ENCODE results near the gene UNK.
A peak's percentile ranks its signal among the peaks of the same experiment; 100 is the strongest.

The UNK gene

DNA sequence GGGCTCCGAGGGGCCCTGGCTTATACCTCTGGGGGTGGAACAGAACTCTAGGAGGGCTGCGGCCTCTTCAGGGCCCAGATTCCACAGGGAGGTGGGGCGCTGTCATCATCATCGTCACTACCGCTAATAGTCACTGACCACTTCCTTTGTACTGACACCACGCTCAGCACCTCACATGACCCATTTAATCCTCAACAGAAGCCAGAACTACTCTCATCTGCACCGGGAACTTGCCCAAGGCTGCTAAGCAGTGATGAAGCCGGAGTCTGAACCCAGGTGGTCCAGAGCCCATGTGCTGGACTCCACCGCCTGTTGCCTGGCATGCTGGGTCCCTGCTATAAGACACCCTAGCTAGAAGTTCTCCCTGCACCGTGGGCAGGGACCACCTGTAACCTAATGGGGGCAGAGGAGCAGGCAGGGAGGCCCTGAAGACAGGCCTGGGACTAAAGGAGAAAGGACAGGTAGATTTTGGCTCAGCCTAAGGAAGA, 47.6 kb downstream of the UNK start:
- DNase-seq (ENCODE audit: low read depth in 3 of 3, low spot score in 1 of 3): no peak

DNA sequence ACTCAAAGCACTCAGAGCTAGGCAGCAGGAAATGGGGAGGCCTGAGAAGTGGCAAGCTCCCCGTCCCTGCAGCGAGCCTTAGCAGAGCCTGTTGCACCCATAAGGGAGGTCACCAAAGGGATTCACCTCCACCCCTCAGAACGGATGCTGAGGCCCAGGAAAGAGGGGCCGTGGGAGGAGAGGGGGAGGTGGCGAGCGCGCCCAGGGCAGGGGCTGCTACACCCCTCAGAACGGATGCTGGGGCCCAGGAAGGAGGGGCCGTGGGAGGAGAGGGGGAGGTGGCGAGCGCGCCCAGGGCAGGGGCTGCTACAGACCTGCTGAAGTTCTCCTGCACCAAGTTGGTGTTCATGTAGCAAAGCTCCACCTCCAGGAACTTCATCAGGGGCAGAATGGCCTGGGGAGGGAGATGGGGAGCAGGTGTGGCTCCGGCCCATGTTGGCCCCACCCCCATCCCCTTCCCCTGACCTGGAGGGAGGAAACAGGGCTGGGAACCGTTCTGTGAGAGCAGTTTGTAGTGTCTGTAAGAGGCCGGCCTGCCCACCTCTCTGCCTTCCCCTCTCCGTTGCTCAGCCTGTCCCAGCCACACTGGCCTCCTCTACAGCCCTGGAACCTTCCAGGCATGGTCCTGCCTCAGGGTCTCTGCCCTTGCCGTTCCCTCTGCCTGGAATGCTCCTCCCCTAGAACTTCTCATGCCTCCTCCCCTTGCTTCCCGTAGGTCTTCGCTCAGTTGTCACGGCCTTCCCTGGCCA, 48.2 kb downstream of the UNK start:
- no peak for DNase-seq (ENCODE audit: low read depth in 3 of 3, low spot score in 1 of 3)

DNA sequence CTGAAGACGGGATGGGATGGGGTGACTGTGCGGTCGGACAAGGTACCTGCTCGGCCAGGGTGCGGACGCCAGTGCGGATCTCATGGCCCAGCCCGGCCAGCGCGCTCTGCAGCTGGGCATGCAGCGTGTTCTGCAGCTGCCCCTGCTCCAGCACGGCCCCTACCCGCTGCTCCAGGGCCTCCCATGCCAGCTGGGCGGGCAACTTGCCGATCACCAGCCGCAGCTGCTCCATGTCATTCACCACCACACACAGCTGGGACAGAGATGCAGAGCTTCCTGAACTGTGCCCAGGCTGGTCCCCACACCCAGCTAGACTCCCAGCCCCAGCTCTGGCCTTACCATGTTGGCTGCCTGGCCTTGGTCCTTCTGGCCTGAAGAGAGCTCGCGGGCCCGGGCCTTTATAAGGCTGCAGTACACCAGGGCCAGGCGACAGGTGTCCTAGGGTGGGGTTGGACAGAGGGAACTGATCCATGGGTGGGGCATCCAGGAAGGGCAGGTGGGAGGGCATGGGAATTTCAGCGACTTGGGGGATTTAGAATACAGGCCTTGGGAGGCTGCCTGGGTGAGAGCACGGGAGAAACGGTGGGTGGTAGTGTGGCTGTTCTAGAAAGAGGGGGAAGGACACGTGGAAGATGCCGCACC, 49.8 kb downstream of the UNK start:
- no peak for DNase-seq (ENCODE audit: low read depth in 3 of 3, low spot score in 1 of 3)

DNA sequence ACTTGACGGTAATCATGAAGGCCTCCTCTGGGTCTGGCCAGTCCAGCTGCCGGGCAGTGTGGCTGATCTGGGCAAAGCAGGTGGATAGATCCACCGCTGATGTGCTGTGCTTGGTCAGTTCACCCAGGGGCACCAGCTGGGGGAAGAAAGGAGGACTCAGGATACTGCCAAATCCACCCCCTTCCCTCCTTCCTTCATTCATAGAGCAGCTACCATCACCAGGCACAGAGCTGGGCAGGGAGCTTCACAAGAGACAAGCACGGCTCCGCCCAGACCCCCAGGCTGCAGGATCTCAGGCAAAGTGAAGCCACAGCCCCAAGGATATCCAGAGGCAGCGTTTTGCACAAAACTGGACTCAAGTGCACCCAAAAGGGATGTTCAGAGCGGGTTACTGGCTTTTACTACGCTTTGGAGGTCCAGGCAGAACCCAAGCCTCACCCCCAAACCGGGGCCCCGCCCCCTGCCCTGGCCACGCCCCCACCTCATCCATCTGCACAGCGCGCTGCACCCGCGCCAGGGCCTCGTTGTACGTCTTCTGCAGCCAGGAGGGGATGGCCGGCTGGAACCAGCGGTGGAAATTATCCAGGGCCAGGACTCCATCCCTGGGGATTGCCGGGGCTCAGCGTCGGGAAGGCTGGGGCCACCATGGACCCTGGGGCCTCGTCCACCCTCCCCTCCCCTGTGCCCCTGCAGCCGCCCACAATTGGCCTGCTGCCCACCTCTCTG, 50.5 kb downstream of the UNK start:
- no peak for DNase-seq (ENCODE audit: low read depth in 3 of 3, low spot score in 1 of 3)

DNA sequence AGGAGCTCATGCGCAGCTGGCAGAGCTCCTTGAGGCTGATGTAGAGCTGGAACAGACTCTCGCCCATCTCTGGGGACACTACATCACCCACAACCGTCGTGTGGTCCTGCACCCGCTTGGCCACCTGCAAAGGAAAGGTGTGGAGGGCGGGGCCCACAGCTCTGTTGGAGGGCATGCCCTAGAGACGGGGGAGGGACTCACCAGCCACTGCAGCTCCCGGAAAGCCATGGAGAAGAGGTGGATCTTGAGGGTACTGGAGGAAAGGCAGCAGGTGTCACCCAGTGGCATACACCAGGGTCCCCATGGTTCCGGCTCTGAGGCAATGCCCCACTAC, 51.0 kb downstream of the UNK start:
- no peak for DNase-seq (ENCODE audit: low read depth in 3 of 3, low spot score in 1 of 3)

DNA sequence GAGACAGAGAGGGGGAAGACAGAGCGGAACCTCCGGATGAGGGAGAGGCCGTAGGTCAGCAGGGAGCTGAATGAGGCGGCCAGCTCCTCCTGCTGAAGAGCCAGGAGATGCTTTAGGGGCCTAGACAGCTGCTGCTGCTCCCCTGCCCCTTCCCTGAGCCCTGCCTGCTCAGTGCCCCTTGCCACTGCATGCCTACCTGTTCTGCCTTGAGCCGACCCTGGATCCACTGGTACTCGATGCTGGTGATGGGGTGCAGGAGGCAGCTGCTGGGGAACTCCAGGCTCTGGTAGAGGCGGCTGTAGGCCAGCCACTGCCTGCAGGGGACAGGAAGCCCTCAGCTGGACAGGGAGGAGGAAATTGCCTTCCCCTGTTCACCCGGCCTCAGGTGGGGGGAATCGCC, 52.0 kb downstream of the UNK start:
- no peak for DNase-seq (ENCODE audit: low read depth in 3 of 3, low spot score in 1 of 3)

DNA sequence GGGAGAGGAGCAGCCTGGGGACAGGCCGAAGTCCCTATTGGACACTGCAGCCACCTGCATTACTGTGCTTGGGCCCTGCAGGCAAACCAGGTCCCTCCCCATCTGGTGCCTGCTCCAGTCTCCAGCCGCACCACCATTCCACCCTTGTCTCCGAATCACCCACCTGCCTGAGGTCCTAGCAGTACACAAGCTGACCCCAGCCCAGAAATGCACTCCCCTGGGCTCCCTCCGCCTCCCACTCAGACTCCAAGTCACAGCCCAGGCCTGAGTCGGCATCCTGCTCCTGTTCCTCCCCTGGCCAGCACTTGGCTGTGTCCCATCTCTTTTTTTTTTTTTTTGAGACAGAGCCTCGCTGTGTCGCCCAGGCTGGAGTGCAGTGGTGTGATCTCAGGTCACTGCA, 53.3 kb downstream of the UNK start:
- DNase-seq (ENCODE audit: low read depth in 3 of 3, low spot score in 1 of 3): no peak

DNA sequence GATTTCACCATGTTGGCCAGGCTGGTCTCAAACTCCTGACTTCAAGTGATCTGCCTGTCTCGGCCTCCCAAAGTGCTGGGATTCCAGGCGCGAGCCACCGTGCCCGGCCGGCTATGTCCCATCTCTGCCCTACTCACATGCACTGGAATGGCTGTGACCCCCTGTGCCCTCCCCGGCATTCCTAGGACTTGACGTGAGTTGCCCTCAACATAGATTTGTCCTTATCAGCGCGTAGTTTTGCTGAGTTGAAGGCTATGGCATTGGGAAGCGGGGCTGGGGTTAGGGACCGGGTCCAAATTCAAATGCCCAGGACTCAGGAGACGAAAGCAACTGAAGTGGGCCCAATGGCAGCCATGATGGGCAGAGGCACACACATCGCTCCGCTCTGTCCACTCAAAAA, 53.8 kb downstream of the UNK start:
- no peak for DNase-seq (ENCODE audit: low read depth in 3 of 3, low spot score in 1 of 3)

DNA sequence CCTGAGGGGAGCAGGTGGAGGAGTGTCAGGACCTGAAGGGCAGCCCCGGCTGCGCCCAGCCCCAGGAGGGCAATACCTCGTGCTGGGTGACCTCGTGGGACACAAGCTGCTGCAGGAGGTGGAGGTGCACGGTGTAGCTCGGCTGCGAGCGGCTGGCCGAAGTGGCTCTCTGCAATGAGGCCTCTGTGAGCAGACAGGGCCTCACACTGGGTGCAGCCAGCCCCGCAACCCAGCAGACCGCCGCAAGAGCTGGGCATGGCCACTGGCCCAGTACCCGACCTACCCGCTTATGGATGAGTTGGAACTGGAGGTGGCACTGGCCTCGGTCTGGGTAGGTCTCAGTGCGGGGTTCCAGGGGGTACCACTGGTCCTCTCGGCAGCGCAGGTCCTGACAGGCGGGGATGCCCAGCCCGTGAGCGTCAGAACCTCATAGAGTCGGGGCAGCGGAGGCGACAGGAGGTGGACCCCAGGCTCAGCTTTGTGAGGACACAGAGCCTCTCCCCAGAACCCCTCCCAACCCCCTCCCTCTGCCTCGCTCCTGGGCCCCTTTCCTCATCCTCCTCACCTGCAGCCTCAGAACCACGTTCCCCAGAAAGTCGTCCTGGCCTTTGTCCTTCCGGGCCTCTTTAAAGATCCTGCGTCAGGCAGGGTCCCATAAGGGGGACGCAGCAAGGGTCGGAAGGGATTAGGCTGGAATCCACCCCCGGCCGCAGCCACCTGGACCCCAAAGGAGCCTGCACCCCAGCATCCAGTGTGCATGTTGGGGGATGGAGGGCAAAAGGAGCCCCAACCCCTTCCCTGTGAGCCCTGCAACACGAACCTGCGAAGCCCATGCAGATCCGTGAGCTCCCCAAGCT, 55.6 kb downstream of the UNK start:
- no peak for DNase-seq (ENCODE audit: low read depth in 3 of 3, low spot score in 1 of 3)

DNA sequence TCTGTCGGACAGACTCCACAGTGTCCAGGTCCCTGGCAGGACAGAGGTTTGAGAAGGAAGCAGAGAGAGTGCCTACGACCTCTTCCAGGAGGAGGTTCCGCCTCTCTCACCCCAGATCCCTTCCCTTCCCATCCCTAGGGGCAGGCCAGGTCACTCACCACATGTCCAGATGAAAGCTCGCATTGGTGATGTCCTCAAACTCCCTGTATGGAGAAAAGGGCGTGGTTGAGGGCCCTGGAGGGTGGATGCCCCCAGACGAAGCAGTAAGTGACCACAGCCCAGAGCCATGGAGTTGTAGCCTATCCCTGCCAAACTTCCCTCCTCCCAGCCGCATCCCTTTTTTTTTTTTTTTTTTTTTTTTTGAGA, 56.2 kb downstream of the UNK start:
- no peak for DNase-seq (ENCODE audit: low read depth in 3 of 3, low spot score in 1 of 3)

DNA sequence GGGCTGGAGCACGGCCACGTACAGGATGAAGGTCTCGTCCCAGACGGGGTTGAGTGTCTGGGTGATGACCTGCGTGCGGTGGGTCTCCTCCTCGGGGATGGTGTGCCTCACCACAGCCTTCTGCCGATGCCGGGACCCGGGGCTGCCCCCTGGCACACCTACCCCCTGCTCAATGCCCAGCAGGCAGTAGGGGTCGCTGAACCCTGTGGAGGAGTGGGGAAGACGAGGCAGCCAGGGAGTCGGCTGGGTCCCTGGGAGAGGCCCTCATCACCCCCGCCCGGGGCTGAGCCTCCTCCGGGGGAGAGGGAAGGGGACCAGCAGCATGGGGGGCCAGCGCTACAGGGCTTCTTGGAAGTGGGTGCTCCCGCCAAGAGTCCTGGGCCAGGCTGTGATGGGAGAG, 57.8 kb downstream of the UNK start:
- no peak for DNase-seq (ENCODE audit: low read depth in 3 of 3, low spot score in 1 of 3)

DNA sequence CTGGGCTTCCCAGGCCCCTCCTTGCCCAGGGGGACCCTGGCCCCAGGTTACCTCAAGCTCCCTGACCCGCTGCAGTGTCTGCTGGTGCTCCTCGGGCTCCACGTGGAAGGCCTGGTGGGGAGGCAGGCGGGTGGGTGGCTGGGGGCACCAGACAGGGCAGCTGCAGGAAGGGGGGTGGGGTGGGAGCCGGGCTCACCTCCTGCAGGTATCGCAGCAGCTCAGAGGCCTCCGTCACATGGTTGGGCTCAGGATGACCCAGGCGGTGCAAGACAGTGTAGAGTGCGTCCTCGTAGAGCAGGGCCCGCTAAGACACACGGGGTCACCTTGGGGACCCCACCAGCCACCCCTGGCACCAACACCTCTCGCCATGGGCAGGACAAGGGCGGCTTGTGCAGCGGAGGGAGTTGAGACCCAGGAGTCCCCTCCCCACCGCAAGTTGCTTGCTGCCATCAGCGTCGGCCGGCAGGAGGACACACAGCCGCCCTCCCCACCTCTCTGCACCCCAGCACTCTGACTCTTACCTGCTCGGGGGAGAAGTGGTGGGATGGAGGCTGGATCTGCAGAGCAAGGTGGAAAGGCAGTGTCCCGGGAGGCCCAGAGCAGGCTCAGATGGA, 58.5 kb downstream of the UNK start:
- no peak for DNase-seq (ENCODE audit: low read depth in 3 of 3, low spot score in 1 of 3)

DNA sequence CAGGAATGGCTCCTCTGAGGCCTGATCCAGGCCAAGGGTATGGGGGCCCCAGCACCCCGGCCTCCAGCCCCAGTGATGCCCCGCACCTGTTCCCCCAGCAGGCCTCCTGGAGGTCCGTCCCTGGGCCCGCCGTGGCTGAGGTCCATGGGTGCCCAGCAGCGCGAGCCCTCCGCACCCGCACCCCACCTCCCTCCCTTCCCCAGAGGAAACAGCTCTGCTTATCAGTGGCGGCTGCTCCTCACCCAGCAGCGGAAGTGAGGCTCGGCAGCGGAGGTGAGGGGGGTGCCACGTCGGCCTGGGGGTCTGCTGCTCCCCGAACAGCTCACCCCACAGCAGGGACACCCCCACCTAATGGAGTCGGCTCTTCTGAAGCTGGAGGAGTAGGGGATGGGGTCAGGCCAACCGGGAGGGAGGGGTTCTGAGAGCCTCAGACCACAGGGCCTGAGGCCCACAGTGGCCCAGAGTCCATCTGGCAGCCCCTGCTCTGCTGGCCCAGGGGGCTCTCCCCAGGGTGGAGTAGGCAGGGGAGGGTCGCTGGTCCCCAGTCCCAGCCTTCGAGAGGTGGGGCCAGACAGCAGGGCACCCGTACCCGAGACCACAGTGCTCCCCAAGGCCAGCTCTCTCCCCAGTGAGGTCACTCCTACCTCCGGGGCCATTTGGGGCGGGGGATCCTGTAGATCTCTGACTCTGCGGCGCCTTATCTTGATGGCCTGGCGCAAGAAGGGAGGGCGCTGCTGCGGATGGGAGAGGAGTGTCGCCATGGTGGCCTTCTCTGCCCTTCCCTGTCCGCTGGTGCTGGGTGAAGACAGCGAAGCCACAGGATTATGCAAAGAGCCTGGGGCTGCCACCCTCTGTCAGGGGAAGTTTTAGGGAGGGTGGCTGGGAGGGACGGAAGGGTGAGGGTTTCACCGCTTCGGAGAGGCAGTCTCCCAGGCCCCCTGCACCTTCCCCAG, 59.2 kb downstream of the UNK start, which contains the start of gene UNC13D:
Gene UNC13D, minus strand, starts transcription at position 828 of the 953 bp plus-strand sequence. Its CDS starts 67 bp downstream, at position 761.
- peak in 2 of 3 donors; percentile 38 to 41 for DNase-seq (ENCODE audit: low read depth in 3 of 3, low spot score in 1 of 3)

DNA sequence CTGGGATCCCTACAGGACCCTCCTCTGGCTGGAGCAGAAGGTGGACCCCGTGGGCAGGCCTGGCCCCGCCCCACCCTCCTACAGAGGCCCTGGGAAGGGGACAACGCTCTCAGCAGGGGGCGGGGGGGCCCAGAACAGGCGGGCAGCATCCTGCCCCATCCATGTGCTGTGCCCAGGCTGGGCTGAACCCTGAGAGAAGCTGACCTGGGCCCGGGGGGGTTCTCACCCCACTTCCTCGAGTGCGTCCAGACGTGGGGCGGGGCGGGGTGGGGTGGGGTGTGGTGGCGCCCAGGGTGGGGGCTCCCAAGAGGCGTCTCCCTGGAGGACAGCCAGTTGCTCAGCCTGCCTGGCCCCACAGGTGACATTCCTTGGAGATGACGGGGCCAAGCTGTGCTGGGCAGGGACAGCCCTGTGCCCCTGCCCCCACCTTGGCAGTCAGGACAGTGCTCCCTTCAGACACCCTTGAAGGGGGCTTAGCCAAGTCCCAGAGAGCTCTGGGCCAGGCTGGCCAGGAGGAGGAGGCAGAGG, 60.0 kb downstream of the UNK start:
- DNase-seq (ENCODE audit: low read depth in 3 of 3, low spot score in 1 of 3): no peak

DNA sequence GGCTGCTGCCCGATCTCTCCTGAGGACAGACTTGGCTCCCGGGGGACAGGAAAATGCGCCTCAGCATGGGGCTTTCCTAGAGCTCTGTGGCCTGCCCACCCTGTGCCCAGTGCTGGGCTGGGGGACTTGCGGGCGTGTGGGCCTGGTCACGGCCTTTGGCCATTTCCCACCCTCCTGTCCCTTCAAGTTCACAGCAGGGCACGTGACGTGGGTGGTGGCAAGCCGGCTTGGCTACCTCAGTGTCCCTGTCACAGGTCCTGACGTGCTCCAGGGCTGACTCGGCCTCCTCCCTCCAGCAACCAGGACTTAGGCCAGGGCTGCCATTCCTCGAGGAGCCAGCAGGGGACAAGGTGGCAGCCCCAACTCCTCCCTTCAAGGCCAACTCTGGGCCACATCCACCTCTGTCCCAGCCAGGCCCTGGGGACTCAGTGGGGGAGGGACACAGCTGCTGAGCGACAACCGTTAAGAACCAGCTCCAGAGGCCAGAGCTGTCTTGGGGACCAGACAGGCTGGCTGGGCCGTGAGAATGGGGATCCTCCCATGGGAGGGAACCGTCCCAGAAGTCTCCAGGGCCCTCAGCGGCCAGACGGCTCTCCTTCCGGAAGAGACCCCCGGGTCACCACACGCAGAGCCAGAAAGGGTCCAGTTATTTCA, 60.6 kb downstream of the UNK start:
- DNase-seq (ENCODE audit: low read depth in 3 of 3, low spot score in 1 of 3): peak in 1 of 3 donors; percentile 42

DNA sequence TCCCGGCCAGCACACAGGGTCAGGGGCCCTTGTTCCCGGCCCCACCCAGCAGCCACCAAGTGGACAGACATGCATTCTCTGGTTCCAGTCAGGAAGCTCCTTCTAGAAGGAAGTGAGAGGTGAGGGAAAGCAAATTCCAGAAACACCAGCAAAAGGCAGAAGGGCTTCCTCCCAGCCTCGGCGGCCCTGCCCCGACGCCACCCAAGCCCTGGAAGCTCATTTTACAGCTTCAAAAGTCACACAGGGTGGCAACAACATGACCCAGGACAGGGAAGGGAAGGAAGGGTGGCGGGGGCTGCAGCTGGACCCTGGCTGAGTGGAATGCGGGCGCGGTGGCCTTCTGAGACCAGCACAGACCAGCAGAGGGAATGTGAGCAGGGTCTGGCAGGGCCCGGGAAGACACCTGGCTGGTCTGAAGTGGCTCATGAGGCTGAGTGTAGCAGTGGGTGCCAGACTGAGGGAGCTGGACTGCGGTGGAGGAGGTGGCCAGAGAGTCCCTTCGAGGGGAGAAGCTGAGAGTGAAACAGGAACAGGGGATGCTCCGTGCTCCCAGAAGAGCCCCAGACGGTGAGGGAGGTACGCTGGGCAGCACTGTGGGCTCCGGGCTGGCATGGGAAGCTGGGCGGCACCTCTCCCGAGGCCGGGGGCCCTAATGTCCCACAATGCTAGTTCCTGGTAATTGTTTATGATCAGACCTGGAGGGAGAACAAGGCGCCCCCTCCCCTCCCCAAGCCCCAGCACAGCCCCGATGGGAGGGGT, 61.5 kb downstream of the UNK start:
- DNase-seq (ENCODE audit: low read depth in 3 of 3, low spot score in 1 of 3): no peak

DNA sequence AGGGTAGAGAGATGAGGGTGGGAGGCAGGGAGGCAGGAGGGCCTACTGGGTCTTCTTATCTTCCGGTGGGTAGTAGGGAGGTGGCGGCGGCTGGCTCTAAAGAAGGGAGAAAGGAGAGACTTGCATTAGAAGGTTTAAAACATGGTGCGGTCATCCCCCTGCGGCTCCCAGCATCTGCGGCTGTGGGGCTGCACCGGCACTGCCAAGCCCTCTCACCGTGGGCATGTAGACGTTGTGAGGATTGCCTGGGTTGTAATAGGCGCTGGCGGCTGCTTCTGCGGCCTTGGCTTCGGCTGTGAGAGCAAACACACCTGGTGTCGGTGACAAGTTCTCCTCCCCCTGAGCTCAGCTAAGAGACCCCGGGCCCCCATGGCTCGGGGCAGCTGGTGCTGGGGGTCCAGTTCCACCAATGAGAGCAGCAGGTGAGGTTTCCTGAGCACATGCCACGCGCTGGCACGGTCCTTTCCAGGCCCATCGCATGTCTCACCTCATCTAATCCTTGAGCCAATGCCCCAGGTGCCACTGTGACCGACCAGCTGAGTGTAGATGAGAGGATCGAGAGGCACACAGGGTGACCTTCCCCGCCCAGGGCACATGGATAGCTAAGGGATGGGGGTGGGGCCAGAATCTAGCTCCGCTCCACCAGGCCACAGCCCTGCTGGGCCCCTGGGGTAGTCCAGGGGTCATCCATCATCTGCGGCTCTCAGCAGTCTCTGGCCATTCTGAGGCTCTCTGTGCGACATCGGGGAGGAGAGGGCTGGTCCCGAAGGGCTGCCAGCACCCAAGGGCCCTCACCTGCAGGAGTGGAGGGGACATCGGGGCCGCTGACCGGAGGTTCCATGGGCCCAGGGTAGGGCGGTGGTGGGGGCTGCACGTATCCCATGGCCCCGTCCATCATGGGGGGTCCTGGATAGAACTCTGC, 62.3 kb downstream of the UNK start:
- no peak for DNase-seq (ENCODE audit: low read depth in 3 of 3, low spot score in 1 of 3)

All from stimulated activated CD4-positive, alpha-beta T cell treated with anti-CD3 and anti-CD28 coated beads, TNF-alpha, amount 100 ng/mL, for 1 hour (primary cell).